DMS79 (cell line): Measurements from ENCODE around the gene GOLGA6L9.
"Not testable (repeated sequence)": the region's sequence is repeated elsewhere in the genome, so short reads cannot be mapped to it uniquely, and the experiment has no call there.

ENCODE experiments used
- DNase-seq: peaks from one replicate; lab custom pipeline; 2025; lab: John Stamatoyannopoulos, UW

GOLGA6L9 gene

DNA sequence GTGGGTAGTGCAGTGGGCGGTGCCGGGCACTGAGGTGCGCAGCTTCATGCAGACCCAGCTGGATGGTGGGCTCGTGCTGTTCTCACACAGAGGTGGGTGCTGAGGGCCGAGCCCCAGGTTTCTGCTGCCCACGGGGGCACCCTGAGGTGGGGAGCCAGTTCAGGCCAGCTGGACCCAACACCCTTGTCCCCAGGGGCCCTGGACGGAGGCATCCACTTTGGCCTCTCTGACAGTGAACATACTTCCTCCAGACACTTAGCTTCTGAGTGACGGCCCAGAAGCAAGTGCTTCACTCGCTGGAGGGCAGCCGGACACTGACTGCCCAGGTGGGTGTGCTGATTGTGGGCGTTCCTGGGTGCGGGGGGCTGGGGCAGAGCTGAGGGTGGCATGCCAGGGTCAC is 39.8 kb downstream of the GOLGA6L9 start:
- not testable (repeated sequence) for DNase-seq

DNA sequence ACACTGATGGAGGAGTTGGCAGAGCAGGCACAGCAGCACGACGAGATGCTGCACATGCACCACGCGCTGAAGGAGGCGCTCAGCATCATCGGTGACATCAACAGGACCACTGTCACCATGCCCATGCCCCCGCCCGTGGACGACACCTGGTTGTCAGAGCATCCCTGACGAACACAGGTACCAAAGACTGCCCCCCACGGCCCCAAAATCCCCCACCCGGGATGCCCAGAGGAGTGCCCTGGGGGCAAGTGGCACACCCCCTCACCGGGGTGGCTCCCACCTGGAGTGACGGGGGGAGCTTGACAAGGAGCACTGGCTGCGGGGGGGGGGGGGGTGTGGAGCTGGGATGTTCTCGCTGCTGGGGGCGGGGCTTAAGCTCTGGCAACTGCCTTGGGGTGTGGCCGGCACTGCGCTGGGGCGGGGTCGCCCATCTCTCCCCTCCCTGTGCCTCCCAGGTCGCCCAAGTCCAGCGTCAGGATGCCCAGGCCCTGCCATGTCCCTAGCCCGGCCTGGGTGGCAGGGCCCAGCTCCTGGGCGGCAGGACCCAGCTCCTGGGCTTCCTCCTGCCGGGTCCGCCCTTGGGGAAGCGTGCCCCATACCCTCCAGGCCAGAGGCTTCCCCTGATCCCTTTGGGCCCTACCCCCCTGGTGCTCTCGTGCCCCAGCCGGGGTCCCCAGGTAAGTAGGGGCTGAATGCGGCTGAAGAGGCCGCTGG is 42.8 kb downstream of the GOLGA6L9 start:
- not testable (repeated sequence) for DNase-seq

DNA sequence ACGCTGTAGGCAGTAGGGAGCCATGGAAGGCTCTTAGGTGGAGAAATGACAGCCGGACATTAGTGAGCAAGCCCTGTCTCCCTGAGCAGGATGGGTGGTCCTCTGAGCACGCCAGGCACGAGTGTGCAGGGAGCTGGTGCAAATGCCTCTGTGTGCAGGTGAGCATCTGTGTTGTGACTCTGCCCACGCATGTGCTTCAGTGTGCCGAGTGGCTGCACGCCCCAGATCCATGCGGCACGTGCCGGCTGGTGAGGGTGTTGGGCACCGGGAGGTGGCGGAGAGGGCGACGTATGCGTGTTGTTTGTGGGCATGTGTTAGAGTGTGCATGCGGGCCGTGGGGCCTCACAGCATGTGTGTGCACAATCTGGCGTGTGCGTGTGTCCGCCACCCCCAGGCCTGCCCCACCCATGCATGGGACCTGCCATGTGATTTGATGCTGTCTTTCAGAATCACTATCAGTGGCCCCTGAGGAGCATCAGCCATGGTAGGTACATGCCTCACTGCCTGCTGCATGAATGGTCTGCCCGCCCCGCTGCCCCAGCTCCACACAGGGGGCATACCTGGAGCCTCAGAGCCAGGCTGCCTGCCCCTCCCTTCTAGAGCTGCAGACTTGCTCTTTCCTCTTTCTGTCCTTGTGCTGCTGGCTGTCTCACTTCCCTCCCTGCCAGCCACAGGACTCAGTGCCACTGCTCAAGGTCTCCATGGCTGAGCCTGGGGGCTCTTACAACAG is 45.1 kb downstream of the GOLGA6L9 start:
- not testable (repeated sequence) for DNase-seq

DNA sequence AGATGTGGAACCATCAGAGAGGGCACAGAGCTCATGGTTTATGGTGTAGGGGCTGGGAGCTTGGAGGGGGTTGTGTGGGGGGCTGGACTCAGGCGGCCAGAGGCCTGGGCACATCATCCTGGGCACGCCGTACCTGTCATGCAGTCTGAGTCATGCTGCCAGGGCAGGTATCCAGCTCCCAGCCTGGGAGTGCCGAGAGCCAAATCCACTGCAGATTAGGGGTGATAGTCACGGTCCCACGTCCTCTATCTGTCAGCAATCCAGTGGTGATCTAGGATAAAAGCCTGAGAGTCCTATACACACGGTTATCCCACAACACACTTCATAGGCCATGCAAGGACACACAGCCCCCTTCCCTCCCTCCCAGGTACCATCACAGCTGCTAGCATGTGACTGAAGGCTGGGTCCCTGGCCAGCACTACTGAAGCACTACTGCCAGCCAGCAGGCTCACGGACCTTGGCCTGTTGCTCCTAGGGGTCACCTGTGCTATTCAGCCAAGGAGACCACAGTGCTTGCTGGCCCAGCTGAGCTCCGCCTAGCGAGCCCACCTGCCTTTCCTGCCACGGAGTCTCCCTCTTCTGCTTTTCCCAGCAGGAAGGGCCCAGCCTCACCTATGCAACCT is 45.8 kb downstream of the GOLGA6L9 start:
- DNase-seq: not testable (repeated sequence)

DNA sequence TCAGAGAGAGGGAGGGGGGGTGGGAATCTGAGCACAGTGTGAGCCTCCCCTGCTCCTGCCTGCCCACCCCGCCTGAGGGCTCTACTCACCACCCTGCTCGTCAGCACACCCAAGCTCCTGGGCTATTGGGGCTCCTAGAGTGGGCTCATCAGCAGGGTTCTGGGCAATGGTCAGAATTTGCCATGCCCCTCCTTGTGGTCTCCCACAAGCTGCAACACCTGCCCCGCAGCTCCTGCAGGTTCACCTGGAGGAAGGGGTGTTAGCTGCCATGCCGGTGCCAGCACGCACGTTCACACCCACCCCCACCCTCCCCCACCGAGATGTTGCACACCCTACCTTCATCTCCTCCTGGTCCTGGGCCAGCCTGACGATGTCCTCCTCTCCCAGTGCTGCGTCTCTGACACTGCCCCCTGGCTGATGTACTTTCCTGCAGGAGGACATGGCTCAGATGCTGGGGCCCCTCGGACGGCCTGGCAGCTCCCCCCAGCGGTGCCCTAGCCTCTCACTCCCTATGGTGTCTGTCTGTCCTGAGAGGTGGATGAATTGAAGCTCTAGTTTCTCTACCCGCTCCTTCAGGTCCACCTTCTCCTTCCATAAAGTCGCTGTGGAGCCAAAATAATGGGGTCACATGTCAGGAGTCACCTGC is 47.2 kb downstream of the GOLGA6L9 start:
- not testable (repeated sequence) for DNase-seq

DNA sequence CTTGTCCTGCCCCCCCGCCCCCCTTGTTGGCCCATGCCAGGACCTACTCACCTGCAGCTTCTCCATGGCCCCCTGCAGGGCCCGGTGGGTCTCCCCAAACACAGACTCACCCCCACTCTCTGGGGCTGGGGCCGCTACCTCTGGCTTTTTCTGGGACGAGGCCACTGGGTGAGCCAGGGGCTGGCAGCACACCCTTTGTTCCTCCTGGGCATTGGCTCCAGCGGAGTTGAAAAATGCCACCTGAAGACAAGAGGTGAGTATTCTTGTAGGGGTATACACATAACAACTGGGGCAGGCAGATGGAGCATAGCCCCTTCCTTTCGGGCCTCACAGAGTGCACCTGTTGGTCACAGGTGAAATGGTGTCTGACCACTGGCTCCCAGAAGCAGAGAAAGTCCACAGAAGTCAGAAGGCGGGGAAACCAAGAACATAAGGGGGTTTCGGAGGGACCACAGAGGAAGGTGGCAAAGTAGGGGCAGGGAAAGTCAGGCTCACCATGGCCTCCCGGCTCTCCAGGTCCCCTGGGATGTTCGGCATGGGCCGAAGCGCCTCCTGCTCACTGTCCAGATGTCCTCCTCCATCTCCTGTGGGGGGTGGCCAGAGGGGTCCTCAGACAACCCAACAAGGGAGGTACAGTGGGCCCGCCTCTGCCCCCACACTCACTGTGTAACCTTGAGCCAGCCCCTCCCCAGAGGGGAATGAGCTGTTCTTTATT is 47.9 kb downstream of the GOLGA6L9 start:
- not testable (repeated sequence) for DNase-seq
